H1 (cell line): ENCODE data around the gene ATP9B. TPM values are rescaled to one million over a fixed set of nuclear protein-coding genes. Genes with fewer than 3 reads are reported as not detected.

Experiments used
- CTCF ChIA-PET: fragments of 300-600 bp; sonication (Branson Sonifier 250); formaldehyde crosslinking; loops from one replicate; lab custom pipeline; 2021; ENCODE audit not compliant: partially characterized antibody; lab: Charles Lee
- POLR2A ChIA-PET: fragments of 300-600 bp; sonication (Branson Sonifier 250); formaldehyde crosslinking; loops from one replicate; lab custom pipeline; 2021; ENCODE audit warnings: inconsistent platforms; ENCODE audit not compliant: partially characterized antibody; lab: Charles Lee
- DNase-seq, 2 experiments: peaks; one replicate each; pipeline versions ENCODE4 v3.0.0 to v3.0.0-alpha.2; 2010 to 2022; ENCODE audit warnings: low spot score in 2 of 2, low read depth in 1 of 2, mixed read lengths in 1 of 2
- FAIRE-seq: peaks from 2 replicates; lab custom pipeline; 2011; peaks lifted over from hg19 to GRCh38; lab: Jason Lieb, UNC
- H2AFZ ChIP-seq: 2 replicates; pipeline ENCODE4 v1.8.1; 2012; ENCODE audit warnings: low read length, inconsistent platforms
- H2AK5ac ChIP-seq: 2 replicates; pipeline ENCODE4 v1.6.1; 2013; ENCODE audit warnings: low read depth, low read length
- H2BK120ac ChIP-seq: replicated peaks from 2 replicates; pipeline ENCODE3; 2013; ENCODE audit warnings: low read depth, low read length, inconsistent platforms
- H2BK12ac ChIP-seq: 2 replicates; pipeline ENCODE4 v1.6.1; 2013; ENCODE audit warnings: low read depth, low read length
- H2BK15ac ChIP-seq: 2 replicates; pipeline ENCODE4 v1.6.1; 2013; ENCODE audit warnings: low read length
- H2BK20ac ChIP-seq: 2 replicates; pipeline ENCODE4 v1.6.1; 2013; ENCODE audit warnings: low read length
- H2BK5ac ChIP-seq: 2 replicates; pipeline ENCODE4 v1.6.1; 2013; ENCODE audit warnings: low read depth, low read length
- H3K14ac ChIP-seq: 2 replicates; pipeline ENCODE4 v1.6.1; 2013; ENCODE audit warnings: inconsistent platforms; ENCODE audit not compliant: insufficient read length
- H3K18ac ChIP-seq: 2 replicates; pipeline ENCODE4 v1.6.1; 2013; ENCODE audit warnings: low read length; ENCODE audit errors: extremely low read depth
- H3K23ac ChIP-seq: 2 replicates; pipeline ENCODE4 v1.6.1; 2013; ENCODE audit warnings: inconsistent platforms; ENCODE audit not compliant: insufficient read length
- H3K23me2 ChIP-seq: 2 replicates; pipeline ENCODE4 v1.6.1; 2013; ENCODE audit warnings: low read depth, low read length
- H3K27ac ChIP-seq: 2 replicates; pipeline ENCODE4 v1.6.1; 2011; ENCODE audit warnings: low read depth, low read length, inconsistent platforms
- H3K27me3 ChIP-seq, 4 experiments: replicated peaks in 1 of 4; 1 replicate in 1 of 4; 2 replicates in 3 of 4; pipeline versions ENCODE4 v1.6.1 to v1.8.1; 2011 to 2013; ENCODE audit warnings: low read length in 3 of 4, mild to moderate bottlenecking in 3 of 4, inconsistent platforms in 2 of 4, mixed read lengths in 2 of 4, moderate library complexity in 1 of 4; ENCODE audit not compliant: control insufficient read depth in 3 of 4, insufficient read depth in 3 of 4; ENCODE audit errors: extremely low read depth in 1 of 4
- H3K36me3 ChIP-seq, 4 experiments: 2 replicates each; pipeline versions ENCODE4 v1.6.1 to v1.8.1; 2011 to 2013; ENCODE audit warnings: mild to moderate bottlenecking in 4 of 4, low read length in 3 of 4, moderate library complexity in 2 of 4, control low read depth in 1 of 4, inconsistent platforms in 1 of 4; ENCODE audit not compliant: insufficient read depth in 4 of 4, control insufficient read depth in 2 of 4
- H3K4ac ChIP-seq: replicated peaks from 2 replicates; pipeline ENCODE3; 2013; ENCODE audit warnings: low read length, low read depth, mixed read lengths, inconsistent platforms; ENCODE audit not compliant: insufficient read length
- H3K4me1 ChIP-seq, 4 experiments: replicated peaks in 1 of 4; 1 replicate in 1 of 4; 2 replicates in 3 of 4; pipeline versions ENCODE4 v1.6.1 to v1.8.1; 2011 to 2013; ENCODE audit warnings: low read length in 3 of 4, inconsistent platforms in 2 of 4, mixed read lengths in 1 of 4; ENCODE audit not compliant: insufficient read depth in 4 of 4, control insufficient read depth in 3 of 4
- H3K4me2 ChIP-seq, 2 experiments: 2 replicates each; pipeline versions ENCODE4 v1.6.1 to v1.8.1; 2011 to 2013; ENCODE audit warnings: low read depth in 2 of 2, low read length in 2 of 2, control low read depth in 1 of 2, inconsistent platforms in 1 of 2, mild to moderate bottlenecking in 1 of 2; ENCODE audit not compliant: insufficient read depth in 1 of 2
- H3K4me3 ChIP-seq, 4 experiments: fragments of 200-600, 300-600 bp in 1 of 4; sonication (generic), shearing (Covaris generic), sonication (Bioruptor Twin) in 1 of 4; 2 replicates each; pipeline versions ENCODE4 v1.5.1 to v1.8.1; 2011 to 2016; ENCODE audit warnings: low read length in 4 of 4, low read depth in 3 of 4, control low read depth in 2 of 4, inconsistent platforms in 2 of 4, mild to moderate bottlenecking in 2 of 4, mixed read lengths in 1 of 4, moderate library complexity in 1 of 4; ENCODE audit not compliant: insufficient read depth in 2 of 4; ENCODE audit errors: extremely low read depth in 1 of 4
- H3K56ac ChIP-seq: replicated peaks from 2 replicates; pipeline ENCODE3; 2013; ENCODE audit warnings: low read depth, mild to moderate bottlenecking, mixed read lengths, low read length, inconsistent platforms; ENCODE audit not compliant: insufficient read length
- H3K79me1 ChIP-seq: 2 replicates; pipeline ENCODE4 v1.6.1; 2013; ENCODE audit warnings: low read depth, low read length, control low read depth
- H3K79me2 ChIP-seq, 2 experiments: 2 replicates each; pipeline versions ENCODE4 v1.6.1 to v1.8.1; 2012 to 2013; ENCODE audit warnings: low read length in 2 of 2, mild to moderate bottlenecking in 2 of 2, inconsistent platforms in 1 of 2; ENCODE audit not compliant: insufficient read depth in 2 of 2, control insufficient read depth in 1 of 2
- H3K9ac ChIP-seq, 4 experiments: replicated peaks in 1 of 4; 1 replicate in 1 of 4; 2 replicates in 3 of 4; pipeline versions ENCODE4 v1.6.1 to v1.8.1; 2011 to 2013; ENCODE audit warnings: low read depth in 3 of 4, low read length in 3 of 4, control low read depth in 2 of 4, mild to moderate bottlenecking in 2 of 4, moderate library complexity in 2 of 4, inconsistent platforms in 1 of 4; ENCODE audit errors: extremely low read depth in 1 of 4
- H3K9me3 ChIP-seq, 2 experiments: 2 replicates each; pipeline versions ENCODE4 v1.6.1 to v1.8.1; 2012 to 2013; ENCODE audit warnings: mild to moderate bottlenecking in 2 of 2, moderate library complexity in 2 of 2, control low read depth in 1 of 2, inconsistent platforms in 1 of 2, low read depth in 1 of 2, low read length in 1 of 2, mixed read lengths in 1 of 2; ENCODE audit not compliant: insufficient read depth in 2 of 2
- H4K20me1 ChIP-seq, 2 experiments: replicated peaks in 1 of 2; 2 replicates each; pipeline versions ENCODE3 to v1.8.1; 2011 to 2013; ENCODE audit warnings: inconsistent platforms in 2 of 2, low read length in 2 of 2, mild to moderate bottlenecking in 1 of 2; ENCODE audit not compliant: insufficient read depth in 2 of 2, control insufficient read depth in 1 of 2
- H4K5ac ChIP-seq: 2 replicates; pipeline ENCODE4 v1.6.1; 2013; ENCODE audit warnings: low read length, low read depth, mixed read lengths, inconsistent platforms; ENCODE audit not compliant: insufficient read length
- H4K8ac ChIP-seq: 2 replicates; pipeline ENCODE4 v1.8.0; 2013; ENCODE audit warnings: mild to moderate bottlenecking, moderate library complexity, low read length, inconsistent platforms; ENCODE audit not compliant: insufficient read depth; ENCODE audit errors: extremely low read depth
- H4K91ac ChIP-seq: replicated peaks from 2 replicates; pipeline ENCODE3; 2013; ENCODE audit warnings: low read length, mixed read lengths, inconsistent platforms; ENCODE audit not compliant: insufficient read length
- BRCA1 ChIP-seq: IDR thresholded peaks from 2 replicates; pipeline ENCODE4 v1.6.1; 2012; ENCODE audit warnings: low read depth, low read length, improper control_type of control experiment
- SIN3A ChIP-seq, 2 experiments: IDR thresholded peaks in 1 of 2; conservative IDR thresholded peaks in 1 of 2; 2 replicates each; pipeline ENCODE4 v1.6.1; 2011 to 2012; ENCODE audit warnings: low read length in 2 of 2, improper control_type of control experiment in 1 of 2, low read depth in 1 of 2, mild to moderate bottlenecking in 1 of 2
- WGBS, 2 experiments: shearing (Covaris generic) in 1 of 2; methylation state at CpG; one replicate each; pipeline versions ENCODE4 v1.1.6 to v1.1.7; 2013 to 2015; ENCODE audit warnings: low lambda C conversion rate in 2 of 2, mixed read lengths in 2 of 2, inconsistent platforms in 1 of 2, low coverage in 1 of 2, missing lambda C conversion rate in 1 of 2; ENCODE audit not compliant: insufficient replicate concordance in 2 of 2, insufficient coverage in 1 of 2, insufficient read length in 1 of 2; ENCODE audit errors: extremely low coverage in 1 of 2, missing lambda C conversion rate in 1 of 2; 5-methylcytosine and 5-hydroxymethylcytosine counted together
- polyA plus RNA-seq, 7 experiments: library from polyadenylated mRNA; depleted of rRNA in 3 of 7; stranded (reverse) in 5 of 7; unstranded in 2 of 7; fragments of >200 nt in 5 of 7; fragments of 200-250 nt in 2 of 7; gene quantifications; 1 replicate in 5 of 7; 2 replicates in 1 of 7; 4 replicates in 1 of 7; pipeline versions ENCODE4 v1.2.1 to v1.2.3, GENCODE V29; 2011 to 2013; ENCODE audit warnings: missing spikeins in 2 of 7, mixed read lengths in 2 of 7
- total RNA-seq: library from RNA; stranded (reverse); fragmentation: NEBNext Ultra II Directional; extraction: Animal tissue kit (Norgen Biotek cat#: 25700); gene quantifications from 2 replicates; pipeline ENCODE4 v1.2.1, GENCODE V29; 2021

Gene ATP9B
- total and polyA plus RNA-seq, 2 of the 8 experiments (the other 6 are each of a cell fraction or from before 2014, with no cell fraction given), result 15.1 to 21.7 TPM

DNA sequence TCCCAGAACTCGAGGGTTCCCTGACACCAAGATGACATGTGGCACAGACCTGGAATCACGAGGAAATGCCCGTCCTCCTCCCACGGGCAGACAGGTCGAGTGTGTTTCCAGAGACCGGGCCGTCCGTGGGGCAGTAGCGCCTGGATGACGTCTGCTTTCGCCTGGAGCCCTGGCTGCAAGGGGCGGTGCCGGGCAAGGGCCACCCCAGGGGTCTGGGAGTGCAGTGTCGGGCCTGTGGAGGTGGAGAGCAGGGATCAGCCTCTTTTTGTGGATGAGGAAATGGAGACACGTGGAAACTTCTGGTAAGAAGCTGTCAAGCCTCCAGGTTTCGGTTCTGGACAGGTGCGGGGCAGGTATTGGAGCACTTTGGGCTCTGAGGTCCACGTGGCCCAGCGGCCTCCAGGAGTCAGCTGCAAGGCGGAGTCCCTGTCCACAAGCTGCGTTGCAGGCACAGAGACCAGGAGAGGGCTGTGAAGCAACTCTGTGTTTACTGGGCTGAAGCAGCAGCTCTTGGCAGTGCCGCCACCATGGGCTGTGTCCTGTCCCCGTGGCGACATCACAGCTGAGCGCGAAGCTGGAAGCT, 352.2 kb downstream of the ATP9B start:
- no peaks in the 10 kb centered on the region; the same call in 1 of the 2 replicates for H3K23me2 ChIP-seq
- H3K4me1 ChIP-seq, result no peaks in the 10 kb centered on the region; a peak in 1 of 7 replicates
- H3K4me3 ChIP-seq, result no peak overlapping the region
- H3K14ac ChIP-seq, result no peak overlapping the region
- TF ChIP-seq SIN3A (conservative IDR thresholded peaks at IDR 0.05 in 1 of 2, IDR thresholded peaks at IDR 0.05 in 1 of 2; ENCODE audit: low read depth in 1 of 2, low read length in 2 of 2), result no peak
- TF ChIP-seq BRCA1, result no peak
- TF ChIP-seq, all 59 proteins: peak for 0
- Histone ChIP-seq H4K20me1 (no peaks in the 10 kb centered on the region), H3K23ac (no peak overlapping the region), H3K36me3 (no peaks in the 10 kb centered on the region; a peak in 1 of 8 replicates), H3K4me2 (no peak overlapping the region), H2AK5ac (no peak overlapping the region), H3K79me1 (no peaks in the 10 kb centered on the region; the same call in 1 of the 2 replicates), H3K18ac (no peak overlapping the region), H4K8ac (no peak overlapping the region), H2BK12ac (no peak overlapping the region), H2BK5ac (no peak overlapping the region), H3K27ac (no peak overlapping the region), H4K5ac (no peak overlapping the region), H2BK15ac (no peak overlapping the region), H2BK120ac (no peak overlapping the region), H3K9ac (no peak overlapping the region), H3K56ac (no peak overlapping the region), H3K27me3 (no peaks in the 10 kb centered on the region), H4K91ac (no peak overlapping the region), H3K9me3 (no peaks in the 10 kb centered on the region), H3K4ac (no peak overlapping the region), H2AFZ (no peak overlapping the region), H2BK20ac (no peak overlapping the region), H3K79me2 (no peaks in the 10 kb centered on the region)
- FAIRE-seq (no peak), DNase-seq (no peak)
- CTCF ChIA-PET, result interaction anchor here (1.0 to 1.7 kb wide), 3 partner anchors 17 to 43 kb away, joined by 3 to 5 read pairs (median 4); no protein-coding TSS in a partner anchor
- WGBS, 2 experiments, result 95% methylated on average over 24 of the region's 26 CpGs; no CpG with 5 or more reads in 1 of the 2 experiments
- POLR2A ChIA-PET, result interaction anchor here (0.6 kb wide), 1 partner anchor 163 kb away, joined by 3 read pairs; no protein-coding TSS in a partner anchor
